GM21528 (cell line): ENCODE results near the gene GALNT12.

Experiments used
- ATAC-seq: cut with Tn5 transposase; IDR thresholded peaks from one replicate; pipeline ENCODE4 v1.9.1; 2021; ENCODE audit warnings: mild to moderate bottlenecking, moderate library complexity; ENCODE audit not compliant: unreplicated experiment, low FRiP score

GALNT12 gene

GRCh38 chr9:98807070-98807813, at the start of gene GALNT12:
GALNT12 (plus strand) TSS chr9:98807670; CDS start chr9:98807699, 29 bp downstream.
- no peak for ATAC-seq

- no peak for ATAC-seq
Observed at GRCh38 chr9:98760231-98760630, 47.2 kb upstream of the GALNT12 start.

- ATAC-seq = no peak
Observed at GRCh38 chr9:98763986-98764745, 43.3 kb upstream of the GALNT12 start.

GRCh38 chr9:98765256-98765655, 42.2 kb upstream of the GALNT12 start:
- no peak for ATAC-seq

GRCh38 chr9:98766586-98766985, 40.9 kb upstream of the GALNT12 start:
- no peak for ATAC-seq

- ATAC-seq = no peak
Observed at GRCh38 chr9:98767196-98767595, 40.3 kb upstream of the GALNT12 start.

- no peak for ATAC-seq
Observed at GRCh38 chr9:98767915-98768314, 39.6 kb upstream of the GALNT12 start.

GRCh38 chr9:98768344-98768743, 39.1 kb upstream of the GALNT12 start:
- ATAC-seq = no peak

GRCh38 chr9:98770717-98771116, 36.8 kb upstream of the GALNT12 start:
- no peak for ATAC-seq

- no peak for ATAC-seq
Observed at GRCh38 chr9:98771209-98771874, 36.1 kb upstream of the GALNT12 start.

- ATAC-seq = no peak
Observed at GRCh38 chr9:98772364-98773155, 34.9 kb upstream of the GALNT12 start.

GRCh38 chr9:98773721-98774120, 33.7 kb upstream of the GALNT12 start:
- no peak for ATAC-seq

GRCh38 chr9:98774746-98775145, 32.7 kb upstream of the GALNT12 start:
- ATAC-seq = no peak

GRCh38 chr9:98775831-98776441, 31.5 kb upstream of the GALNT12 start:
- ATAC-seq = no peak

- no peak for ATAC-seq
Observed at GRCh38 chr9:98777618-98778017, 29.9 kb upstream of the GALNT12 start.

- ATAC-seq = no peak
Observed at GRCh38 chr9:98778251-98778650, 29.2 kb upstream of the GALNT12 start.

- no peak for ATAC-seq
Observed at GRCh38 chr9:98778711-98779530, 28.5 kb upstream of the GALNT12 start.

- no peak for ATAC-seq
Observed at GRCh38 chr9:98780059-98780749, 27.3 kb upstream of the GALNT12 start.
